ENCODE measurements around the gene AKAP6. TPM values are rescaled to one million over a fixed set of nuclear protein-coding genes. Genes with fewer than 3 reads are reported as not detected.

Gene AKAP6
- total RNA-seq, 1 experiment from 2014 or later: 2.8 TPM

DNA sequence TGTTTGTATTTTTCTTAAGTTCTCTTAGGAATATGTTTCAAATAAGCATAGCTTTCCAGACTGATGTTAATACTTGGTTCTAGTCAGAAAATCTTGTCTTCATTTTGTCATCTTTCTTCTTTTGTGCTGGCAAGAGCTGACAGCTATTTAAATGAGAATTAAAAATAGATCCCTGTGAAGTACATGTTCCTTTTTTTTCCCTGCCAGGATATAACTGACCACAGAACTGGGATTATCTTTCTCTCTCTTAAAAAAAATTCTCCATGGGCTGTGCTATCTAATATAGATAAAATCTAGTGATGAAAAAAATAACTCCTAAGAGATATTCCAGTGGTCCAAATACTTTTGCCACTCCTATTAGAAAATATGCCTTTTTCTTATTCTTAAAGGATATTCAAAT is 163.4 kb downstream of the AKAP6 start:
- no peak overlapping the region for H3K27ac Mint-ChIP-seq (ENCODE audit: unreplicated experiment)
- H3K9me3 Mint-ChIP-seq (ENCODE audit: low read depth, unreplicated experiment): no peaks in the 10 kb centered on the region
- intact Hi-C loops (cut with micrococcal nuclease; ENCODE audit: unreplicated experiment): no loop called here
- no peaks in the 10 kb centered on the region for H3K27me3 Mint-ChIP-seq (ENCODE audit: unreplicated experiment)
- no peak overlapping the region for H3K4me3 Mint-ChIP-seq (ENCODE audit: low read depth, unreplicated experiment)
- peaks cover 8% of the 10 kb centered on the region for H3K4me1 Mint-ChIP-seq (ENCODE audit: low read depth, unreplicated experiment)
- no TSS peak for BruUV-seq (replicated peaks)
- TF ChIP-seq, protein P1, sequence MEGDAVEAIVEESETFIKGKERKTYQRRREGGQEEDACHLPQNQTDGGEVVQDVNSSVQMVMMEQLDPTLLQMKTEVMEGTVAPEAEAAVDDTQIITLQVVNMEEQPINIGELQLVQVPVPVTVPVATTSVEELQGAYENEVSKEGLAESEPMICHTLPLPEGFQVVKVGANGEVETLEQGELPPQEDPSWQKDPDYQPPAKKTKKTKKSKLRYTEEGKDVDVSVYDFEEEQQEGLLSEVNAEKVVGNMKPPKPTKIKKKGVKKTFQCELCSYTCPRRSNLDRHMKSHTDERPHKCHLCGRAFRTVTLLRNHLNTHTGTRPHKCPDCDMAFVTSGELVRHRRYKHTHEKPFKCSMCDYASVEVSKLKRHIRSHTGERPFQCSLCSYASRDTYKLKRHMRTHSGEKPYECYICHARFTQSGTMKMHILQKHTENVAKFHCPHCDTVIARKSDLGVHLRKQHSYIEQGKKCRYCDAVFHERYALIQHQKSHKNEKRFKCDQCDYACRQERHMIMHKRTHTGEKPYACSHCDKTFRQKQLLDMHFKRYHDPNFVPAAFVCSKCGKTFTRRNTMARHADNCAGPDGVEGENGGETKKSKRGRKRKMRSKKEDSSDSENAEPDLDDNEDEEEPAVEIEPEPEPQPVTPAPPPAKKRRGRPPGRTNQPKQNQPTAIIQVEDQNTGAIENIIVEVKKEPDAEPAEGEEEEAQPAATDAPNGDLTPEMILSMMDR (IDR thresholded peaks at IDR 0.05; ENCODE audit: unreplicated experiment): no peak
- CTCF ChIA-PET: interaction anchor here (0.6 to 0.7 kb wide), 2 partner anchors 109 to 617 kb away, joined by 3 read pairs; no protein-coding TSS in a partner anchor
- DNase-seq: no peak
- H3K36me3 Mint-ChIP-seq (ENCODE audit: insufficient read depth, unreplicated experiment): no peaks in the 10 kb centered on the region

DNA sequence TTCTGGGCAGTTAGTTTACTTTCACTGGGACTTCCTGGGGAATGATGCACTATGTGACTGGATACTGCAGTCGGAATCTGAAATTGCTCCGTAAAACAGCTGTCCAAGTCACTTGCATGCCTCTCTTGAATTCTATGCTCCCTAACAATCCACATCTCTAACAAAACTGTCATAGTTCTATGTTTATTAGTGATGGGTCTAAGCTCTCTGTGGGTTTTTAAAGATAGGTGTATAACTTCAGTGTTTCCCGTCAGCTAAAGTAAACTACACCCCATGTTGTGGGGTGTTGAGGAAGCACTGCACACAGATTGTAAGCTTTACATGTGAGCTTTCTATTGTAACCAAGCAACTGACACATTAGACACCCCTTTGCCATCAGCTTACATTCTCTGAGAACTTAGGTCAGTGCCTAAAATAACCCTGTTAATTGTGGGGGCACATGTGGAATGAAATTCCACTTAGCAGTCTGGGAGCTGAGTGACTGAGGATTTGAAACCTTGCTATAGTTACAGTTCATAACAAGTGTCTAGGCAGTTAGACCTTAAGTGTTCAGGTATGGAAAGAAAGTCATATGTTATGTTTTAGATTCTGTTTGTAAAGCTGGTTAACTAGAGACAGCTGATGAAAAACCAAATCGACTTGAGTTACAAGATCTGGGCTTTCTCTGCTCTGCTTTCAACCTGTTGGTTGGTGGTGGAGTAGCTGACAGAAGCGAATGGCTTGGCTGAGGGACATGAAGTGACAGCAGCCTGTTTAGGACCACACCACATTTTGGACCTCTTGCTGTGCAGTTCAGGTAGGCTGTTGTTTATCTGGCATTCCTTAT is 165.7 kb downstream of the AKAP6 start:
- Mint-ChIP-seq H3K4me3 (ENCODE audit: low read depth, unreplicated experiment) (no peak overlapping the region), H3K36me3 (ENCODE audit: insufficient read depth, unreplicated experiment) (no peaks in the 10 kb centered on the region), H3K27ac (ENCODE audit: unreplicated experiment) (no peak overlapping the region), H3K9me3 (ENCODE audit: low read depth, unreplicated experiment) (no peaks in the 10 kb centered on the region), H3K4me1 (ENCODE audit: low read depth, unreplicated experiment) (peaks cover 8% of the 10 kb centered on the region), H3K27me3 (ENCODE audit: unreplicated experiment) (no peaks in the 10 kb centered on the region)
- TF ChIP-seq, protein P1 (IDR thresholded peaks at IDR 0.05; ENCODE audit: unreplicated experiment): no peak
- DNase-seq: no peak
- intact Hi-C loops (cut with micrococcal nuclease; ENCODE audit: unreplicated experiment): no loop called here
- CTCF ChIA-PET: no interaction called here
- no TSS peak for BruUV-seq (replicated peaks)

DNA sequence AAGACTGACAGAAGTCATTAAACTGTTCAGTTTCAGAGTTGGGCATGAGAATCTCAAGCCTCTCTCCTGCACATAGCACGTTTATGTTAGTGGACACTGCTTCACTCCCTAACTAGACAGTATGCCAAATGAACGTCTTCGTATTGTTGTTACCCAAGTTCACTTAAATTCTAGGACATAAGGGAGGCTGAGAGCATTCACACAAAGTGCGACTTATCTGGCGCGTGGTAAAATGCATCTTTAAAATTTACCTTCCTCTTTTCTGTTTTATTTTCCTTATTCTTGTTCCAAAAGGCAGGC is 166.3 kb downstream of the AKAP6 start:
- BruUV-seq (replicated peaks): no TSS peak
- no peaks in the 10 kb centered on the region for H3K27me3 Mint-ChIP-seq (ENCODE audit: unreplicated experiment)
- DNase-seq: no peak
- H3K27ac Mint-ChIP-seq (ENCODE audit: unreplicated experiment): no peak overlapping the region
- H3K36me3 Mint-ChIP-seq (ENCODE audit: insufficient read depth, unreplicated experiment): no peaks in the 10 kb centered on the region
- H3K4me1 Mint-ChIP-seq (ENCODE audit: low read depth, unreplicated experiment): peaks cover 8% of the 10 kb centered on the region
- intact Hi-C loops (cut with micrococcal nuclease; ENCODE audit: unreplicated experiment): no loop called here
- CTCF ChIA-PET: no interaction called here
- H3K4me3 Mint-ChIP-seq (ENCODE audit: low read depth, unreplicated experiment): no peak overlapping the region
- TF ChIP-seq, protein P1 (IDR thresholded peaks at IDR 0.05; ENCODE audit: unreplicated experiment): no peak
- no peaks in the 10 kb centered on the region for H3K9me3 Mint-ChIP-seq (ENCODE audit: low read depth, unreplicated experiment)

DNA sequence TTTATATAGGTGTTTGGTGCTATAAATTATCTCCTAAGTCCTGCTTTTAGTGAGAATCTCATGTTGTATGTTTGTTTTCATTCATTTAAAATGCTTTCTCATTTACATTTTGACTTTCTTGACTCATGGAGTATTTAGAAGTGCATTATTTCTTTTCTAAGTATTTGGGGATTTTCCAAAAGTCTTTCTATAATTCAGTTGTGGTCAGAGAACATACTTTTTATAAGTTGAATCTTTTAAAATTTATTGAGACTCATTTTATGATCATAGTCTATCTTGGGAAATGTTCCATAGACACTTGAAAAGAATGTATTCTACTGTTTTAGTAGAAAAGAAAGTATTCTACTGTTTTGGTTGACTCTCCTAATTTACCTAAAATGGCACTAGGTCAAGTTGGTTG is 168.2 kb downstream of the AKAP6 start:
- H3K4me3 Mint-ChIP-seq (ENCODE audit: low read depth, unreplicated experiment): no peak overlapping the region
- intact Hi-C loops (cut with micrococcal nuclease; ENCODE audit: unreplicated experiment): no loop called here
- BruUV-seq (replicated peaks): no TSS peak
- H3K4me1 Mint-ChIP-seq (ENCODE audit: low read depth, unreplicated experiment): no peaks in the 10 kb centered on the region
- H3K27ac Mint-ChIP-seq (ENCODE audit: unreplicated experiment): no peak overlapping the region
- H3K36me3 Mint-ChIP-seq (ENCODE audit: insufficient read depth, unreplicated experiment): no peaks in the 10 kb centered on the region
- CTCF ChIA-PET: no interaction called here
- no peak for DNase-seq
- H3K9me3 Mint-ChIP-seq (ENCODE audit: low read depth, unreplicated experiment): no peaks in the 10 kb centered on the region
- TF ChIP-seq, protein P1 (IDR thresholded peaks at IDR 0.05; ENCODE audit: unreplicated experiment): no peak
- H3K27me3 Mint-ChIP-seq (ENCODE audit: unreplicated experiment): no peaks in the 10 kb centered on the region
